ENCODE measurements around the gene TAF5L.

The TAF5L gene

DNA sequence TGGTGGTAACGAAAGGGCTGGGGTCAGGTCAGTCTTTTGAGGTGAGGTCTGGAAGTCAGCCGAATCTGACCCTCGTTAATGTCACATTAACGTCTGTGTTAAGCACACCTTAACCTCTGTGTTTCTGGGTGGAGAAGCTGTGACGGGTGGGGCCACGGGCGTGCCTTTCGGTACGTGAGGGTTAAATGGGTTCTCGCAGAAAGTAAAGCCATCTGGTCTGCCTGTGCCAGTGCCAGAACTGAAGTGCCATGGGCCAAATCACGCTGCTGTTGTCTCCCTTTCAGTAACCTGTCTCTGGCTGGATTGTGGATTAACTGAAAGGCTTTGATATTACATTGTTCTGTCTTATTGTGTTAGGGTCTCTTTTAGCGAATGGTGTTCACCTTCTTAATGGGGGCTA lies 14.5 kb upstream of the TAF5L start:
- Histone ChIP-seq H3K9me2 (ENCODE audit: low read depth, low read length) (no peaks in the 10 kb centered on the region), H3K9ac (ENCODE audit: low read length) (no peak overlapping the region), H3K4me1 (ENCODE audit: insufficient read depth, low read length, severe bottlenecking) (no peaks in the 10 kb centered on the region), H3K36me3 (ENCODE audit: insufficient read depth, low read length) (peaks cover 89% of the 10 kb centered on the region), H3K4me2 (ENCODE audit: low read length) (no peak overlapping the region), H3K4me3 (ENCODE audit: low read depth, low read length, poor library complexity, severe bottlenecking) (no peak overlapping the region), H3K9me3 (ENCODE audit: low read length) (no peaks in the 10 kb centered on the region), H2AFZ (ENCODE audit: low read length) (no peak overlapping the region), H3F3A (ENCODE audit: insufficient read depth, low read length) (no peaks in the 10 kb centered on the region), H3K79me2 (ENCODE audit: insufficient read depth, low read length) (peaks cover 11% of the 10 kb centered on the region; the same call in 1 of the 2 replicates), H4K20me1 (ENCODE audit: insufficient read depth, low read length) (no peaks in the 10 kb centered on the region), H3K27me3 (ENCODE audit: insufficient read depth, low read length) (no peaks in the 10 kb centered on the region), H3K27ac (ENCODE audit: low read depth, low read length, poor library complexity, severe bottlenecking) (no peak overlapping the region)
- no peak for TF ChIP-seq EZH2 (IDR thresholded peaks at IDR 0.05; ENCODE audit: borderline replicate concordance, low read length)
- TF ChIP-seq, protein P1, sequence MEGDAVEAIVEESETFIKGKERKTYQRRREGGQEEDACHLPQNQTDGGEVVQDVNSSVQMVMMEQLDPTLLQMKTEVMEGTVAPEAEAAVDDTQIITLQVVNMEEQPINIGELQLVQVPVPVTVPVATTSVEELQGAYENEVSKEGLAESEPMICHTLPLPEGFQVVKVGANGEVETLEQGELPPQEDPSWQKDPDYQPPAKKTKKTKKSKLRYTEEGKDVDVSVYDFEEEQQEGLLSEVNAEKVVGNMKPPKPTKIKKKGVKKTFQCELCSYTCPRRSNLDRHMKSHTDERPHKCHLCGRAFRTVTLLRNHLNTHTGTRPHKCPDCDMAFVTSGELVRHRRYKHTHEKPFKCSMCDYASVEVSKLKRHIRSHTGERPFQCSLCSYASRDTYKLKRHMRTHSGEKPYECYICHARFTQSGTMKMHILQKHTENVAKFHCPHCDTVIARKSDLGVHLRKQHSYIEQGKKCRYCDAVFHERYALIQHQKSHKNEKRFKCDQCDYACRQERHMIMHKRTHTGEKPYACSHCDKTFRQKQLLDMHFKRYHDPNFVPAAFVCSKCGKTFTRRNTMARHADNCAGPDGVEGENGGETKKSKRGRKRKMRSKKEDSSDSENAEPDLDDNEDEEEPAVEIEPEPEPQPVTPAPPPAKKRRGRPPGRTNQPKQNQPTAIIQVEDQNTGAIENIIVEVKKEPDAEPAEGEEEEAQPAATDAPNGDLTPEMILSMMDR (IDR thresholded peaks at IDR 0.05; ENCODE audit: low read length), result no peak

DNA sequence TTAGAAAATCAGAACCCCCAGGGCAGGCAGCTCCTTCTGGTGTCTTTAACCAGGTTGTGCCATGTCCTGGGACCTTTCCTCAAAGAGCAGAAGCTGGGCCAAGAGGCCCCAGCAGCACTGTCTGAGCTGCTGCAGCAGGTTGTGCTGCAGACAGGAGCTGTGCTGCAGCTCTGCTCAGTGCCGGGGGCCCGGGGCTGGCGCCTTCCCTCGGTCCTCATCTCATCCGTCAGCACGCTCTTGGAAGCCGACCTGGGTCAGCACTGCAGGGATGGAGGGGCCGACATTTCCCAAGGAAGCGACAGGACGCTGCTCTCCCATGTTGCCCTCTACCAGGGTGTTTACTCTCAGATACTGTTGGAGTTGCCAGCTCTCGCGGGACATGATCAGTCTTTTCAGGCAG lies 11.8 kb upstream of the TAF5L start:
- Histone ChIP-seq H3K9me2 (ENCODE audit: low read depth, low read length) (no peaks in the 10 kb centered on the region), H3F3A (ENCODE audit: insufficient read depth, low read length) (no peaks in the 10 kb centered on the region), H2AFZ (ENCODE audit: low read length) (no peak overlapping the region), H3K27me3 (ENCODE audit: insufficient read depth, low read length) (no peaks in the 10 kb centered on the region), H3K9me3 (ENCODE audit: low read length) (no peaks in the 10 kb centered on the region), H3K79me2 (ENCODE audit: insufficient read depth, low read length) (peaks cover 19% of the 10 kb centered on the region), H3K9ac (ENCODE audit: low read length) (no peak overlapping the region), H3K4me3 (ENCODE audit: low read depth, low read length, poor library complexity, severe bottlenecking) (no peak overlapping the region), H3K4me1 (ENCODE audit: insufficient read depth, low read length, severe bottlenecking) (no peaks in the 10 kb centered on the region), H4K20me1 (ENCODE audit: insufficient read depth, low read length) (no peaks in the 10 kb centered on the region), H3K4me2 (ENCODE audit: low read length) (no peak overlapping the region), H3K27ac (ENCODE audit: low read depth, low read length, poor library complexity, severe bottlenecking) (no peak overlapping the region), H3K36me3 (ENCODE audit: insufficient read depth, low read length) (peaks cover 87% of the 10 kb centered on the region)
- TF ChIP-seq, protein P1 (IDR thresholded peaks at IDR 0.05; ENCODE audit: low read length), result no peak
- no peak for TF ChIP-seq EZH2 (IDR thresholded peaks at IDR 0.05; ENCODE audit: borderline replicate concordance, low read length)

DNA sequence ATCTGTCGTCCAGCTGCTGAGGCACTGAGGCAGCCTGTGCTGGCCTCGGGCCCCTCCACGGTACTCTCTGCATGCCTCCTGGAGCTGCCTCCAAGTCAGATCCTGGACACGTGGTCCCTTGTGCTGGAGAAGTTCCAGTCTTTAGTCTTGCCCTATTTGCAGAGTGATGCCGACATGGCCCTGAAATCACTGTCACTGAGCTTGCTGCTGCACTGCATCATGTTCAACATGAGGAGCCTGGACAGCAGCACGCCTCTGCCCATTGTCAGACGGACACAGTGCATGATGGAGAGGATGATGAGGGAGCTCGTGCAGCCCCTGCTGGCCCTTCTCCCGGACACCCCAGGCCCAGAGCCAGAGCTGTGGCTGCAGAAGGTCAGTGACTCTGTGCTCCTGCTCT lies 10.1 kb upstream of the TAF5L start:
- Histone ChIP-seq H3K9me3 (ENCODE audit: low read length) (no peaks in the 10 kb centered on the region), H3K4me2 (ENCODE audit: low read length) (no peak overlapping the region), H3K36me3 (ENCODE audit: insufficient read depth, low read length) (peaks cover 90% of the 10 kb centered on the region), H3K9ac (ENCODE audit: low read length) (no peak overlapping the region), H4K20me1 (ENCODE audit: insufficient read depth, low read length) (0 out of 2 replicates have a peak, but pooled peaks cover 4% of the 10 kb centered on the region), H3K4me3 (ENCODE audit: low read depth, low read length, poor library complexity, severe bottlenecking) (no peak overlapping the region), H3K27ac (ENCODE audit: low read depth, low read length, poor library complexity, severe bottlenecking) (no peak overlapping the region), H3K27me3 (ENCODE audit: insufficient read depth, low read length) (no peaks in the 10 kb centered on the region), H3K4me1 (ENCODE audit: insufficient read depth, low read length, severe bottlenecking) (no peaks in the 10 kb centered on the region), H3F3A (ENCODE audit: insufficient read depth, low read length) (no peaks in the 10 kb centered on the region), H3K9me2 (ENCODE audit: low read depth, low read length) (no peaks in the 10 kb centered on the region), H2AFZ (ENCODE audit: low read length) (no peak overlapping the region), H3K79me2 (ENCODE audit: insufficient read depth, low read length) (peaks cover 29% of the 10 kb centered on the region)
- TF ChIP-seq, protein P1 (IDR thresholded peaks at IDR 0.05; ENCODE audit: low read length), result no peak
- TF ChIP-seq EZH2 (IDR thresholded peaks at IDR 0.05; ENCODE audit: borderline replicate concordance, low read length), result no peak
